HG02759 (cell line): ENCODE measurements around the gene ZNF148.
"Not testable (repeated sequence)": the region's sequence is repeated elsewhere in the genome, so short reads cannot be mapped to it uniquely, and the experiment has no call there.

Source experiments
- ATAC-seq: cut with Tn5 transposase; IDR thresholded peaks from one replicate; pipeline ENCODE4 v1.9.1; 2021; ENCODE audit warnings: mild to moderate bottlenecking, moderate library complexity; ENCODE audit not compliant: unreplicated experiment

ZNF148 gene

GRCh38 chr3:125374996-125375941 is at the start of gene ZNF148:
ZNF148 (minus strand) TSS chr3:125375325; CDS start chr3:125313640, 61,685 bp downstream.
- peak; percentile 91 for ATAC-seq

GRCh38 chr3:125418306-125418705 is 43.2 kb upstream of the ZNF148 start:
- no peak for ATAC-seq

- no peak for ATAC-seq
Observed at GRCh38 chr3:125416235-125416634, 41.1 kb upstream of the ZNF148 start.

- ATAC-seq, result no peak
Observed at GRCh38 chr3:125414669-125415068, 39.5 kb upstream of the ZNF148 start.

- no peak for ATAC-seq
Observed at GRCh38 chr3:125410922-125411321, 35.8 kb upstream of the ZNF148 start.

- no peak for ATAC-seq
Observed at GRCh38 chr3:125406070-125406469, 30.9 kb upstream of the ZNF148 start.

GRCh38 chr3:125405515-125405914 is 30.4 kb upstream of the ZNF148 start:
- ATAC-seq, result not testable (repeated sequence)

- ATAC-seq, result no peak
Observed at GRCh38 chr3:125403789-125404188, 28.7 kb upstream of the ZNF148 start.

GRCh38 chr3:125402639-125403038 is 27.5 kb upstream of the ZNF148 start:
- ATAC-seq, result no peak

- ATAC-seq, result no peak
Observed at GRCh38 chr3:125401402-125401801, 26.3 kb upstream of the ZNF148 start.

GRCh38 chr3:125398952-125399351 is 23.8 kb upstream of the ZNF148 start:
- no peak for ATAC-seq

- ATAC-seq, result no peak
Observed at GRCh38 chr3:125395091-125395490, 20.0 kb upstream of the ZNF148 start.

- no peak for ATAC-seq
Observed at GRCh38 chr3:125394406-125394805, 19.3 kb upstream of the ZNF148 start.

- no peak for ATAC-seq
Observed at GRCh38 chr3:125389282-125389681, 14.2 kb upstream of the ZNF148 start.

GRCh38 chr3:125388369-125388768 is 13.2 kb upstream of the ZNF148 start:
- ATAC-seq, result not testable (repeated sequence)

GRCh38 chr3:125386811-125387210 is 11.7 kb upstream of the ZNF148 start:
- ATAC-seq, result no peak

GRCh38 chr3:125383744-125384143 is 8.6 kb upstream of the ZNF148 start:
- ATAC-seq, result no peak

- ATAC-seq, result no peak
Observed at GRCh38 chr3:125382298-125382697, 7.2 kb upstream of the ZNF148 start.

GRCh38 chr3:125381743-125382142 is 6.6 kb upstream of the ZNF148 start:
- ATAC-seq, result peak; percentile 54

GRCh38 chr3:125381314-125381713 is 6.2 kb upstream of the ZNF148 start:
- ATAC-seq, result no peak

GRCh38 chr3:125379483-125379882 is 4.4 kb upstream of the ZNF148 start:
- no peak for ATAC-seq

GRCh38 chr3:125378762-125379161 is 3.6 kb upstream of the ZNF148 start:
- ATAC-seq, result no peak
